ENCODE results near the gene HAND1.
"Not testable (repeated sequence)": the region's sequence is repeated elsewhere in the genome, so short reads cannot be mapped to it uniquely, and the experiment has no call there.

HAND1 gene

DNA sequence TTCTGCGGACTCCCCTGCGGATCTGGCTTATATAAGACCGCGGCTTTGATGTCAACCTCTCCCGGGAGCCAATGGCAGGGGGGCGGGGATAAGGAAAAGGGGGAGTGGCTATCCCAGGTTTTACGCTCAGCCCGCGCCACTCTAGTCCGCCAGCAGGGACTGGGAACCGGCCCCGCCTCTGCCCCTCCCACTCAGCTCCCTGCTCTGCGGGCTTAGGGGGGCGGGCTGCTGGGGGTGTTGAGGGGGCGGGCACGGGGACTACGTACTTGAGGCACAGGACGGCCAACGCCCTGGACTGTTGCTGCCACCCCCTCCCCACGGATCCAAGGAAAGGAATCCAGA is at the start of gene HAND1:
HAND1 (minus strand) TSS at position 4 of the 342 bp plus-strand sequence. CDS start 219 bp downstream, outside the sequence.
- in situ Hi-C loops (cut with HindIII; ENCODE audit: low sequenced_read_pairs), result loop anchor here (10.0 kb wide), 1 partner anchor 127 kb away; no protein-coding TSS in a partner anchor

DNA sequence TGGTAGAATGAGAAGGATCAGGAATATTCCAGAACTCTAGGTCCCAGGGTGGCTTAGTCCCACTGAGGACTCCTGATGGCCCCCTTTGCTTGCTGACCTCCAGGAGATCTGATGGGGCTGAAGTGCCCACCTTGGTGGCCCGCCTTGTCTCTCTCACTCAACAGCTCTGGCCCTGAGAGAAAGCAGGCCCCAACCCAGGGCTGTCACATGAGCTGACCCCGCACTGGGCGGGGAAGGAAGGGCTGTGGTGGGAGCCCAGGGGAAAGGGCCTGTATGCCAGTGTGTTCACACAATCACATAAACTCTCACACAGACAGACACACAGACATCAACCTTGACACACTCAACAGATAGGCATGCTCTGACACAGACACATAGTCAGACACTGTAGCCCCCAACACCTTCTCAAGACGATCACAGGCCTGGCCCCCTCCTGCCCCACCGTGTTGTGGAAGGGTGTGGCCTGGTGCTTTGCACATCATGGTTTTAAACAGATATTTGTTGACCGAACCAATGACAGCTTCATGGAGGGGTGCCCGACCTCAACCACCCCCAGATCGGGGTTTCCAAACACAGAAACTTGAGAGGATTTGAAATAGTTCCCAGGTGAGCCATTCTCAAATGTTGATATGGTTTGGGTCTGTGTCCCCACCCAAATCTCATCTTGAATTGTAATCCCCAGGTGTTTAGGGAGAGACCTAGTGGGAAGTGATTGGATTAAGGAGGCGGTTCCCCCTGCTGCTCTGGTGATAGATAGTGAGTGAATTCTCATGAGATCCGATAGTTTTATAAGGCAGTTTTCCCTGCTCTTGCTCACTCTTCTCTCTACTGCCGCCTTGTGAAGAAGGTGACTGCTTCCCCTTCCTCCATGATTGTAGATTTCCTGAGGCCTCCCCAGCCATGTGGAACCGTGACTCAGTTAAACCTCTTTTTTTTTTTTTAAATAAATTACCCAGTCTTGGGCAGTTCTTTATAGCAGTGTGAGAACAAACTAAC is 48.5 kb upstream of the HAND1 start:
- in situ Hi-C loops (cut with HindIII; ENCODE audit: low sequenced_read_pairs), result no loop called here

DNA sequence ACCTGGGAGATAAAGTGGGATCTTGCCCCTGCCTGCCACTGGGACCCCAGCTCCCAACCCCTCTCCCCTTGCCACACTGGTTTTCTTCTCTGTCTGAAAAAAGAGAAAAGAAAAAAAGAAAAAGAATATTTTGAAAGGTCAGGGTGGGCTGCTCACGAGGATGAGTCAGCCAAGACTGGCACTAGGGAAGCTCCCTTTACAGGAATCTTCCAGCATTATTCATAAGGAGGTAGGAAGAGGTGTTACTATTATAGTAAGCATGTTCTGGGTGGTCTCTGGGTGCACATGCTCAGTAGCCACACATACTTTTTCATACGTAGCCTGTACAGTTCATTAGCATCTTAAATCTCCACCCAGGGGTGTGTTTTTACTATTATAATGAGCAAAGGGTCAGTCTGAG is 46.8 kb upstream of the HAND1 start:
- in situ Hi-C loops (cut with HindIII; ENCODE audit: low sequenced_read_pairs), result no loop called here

DNA sequence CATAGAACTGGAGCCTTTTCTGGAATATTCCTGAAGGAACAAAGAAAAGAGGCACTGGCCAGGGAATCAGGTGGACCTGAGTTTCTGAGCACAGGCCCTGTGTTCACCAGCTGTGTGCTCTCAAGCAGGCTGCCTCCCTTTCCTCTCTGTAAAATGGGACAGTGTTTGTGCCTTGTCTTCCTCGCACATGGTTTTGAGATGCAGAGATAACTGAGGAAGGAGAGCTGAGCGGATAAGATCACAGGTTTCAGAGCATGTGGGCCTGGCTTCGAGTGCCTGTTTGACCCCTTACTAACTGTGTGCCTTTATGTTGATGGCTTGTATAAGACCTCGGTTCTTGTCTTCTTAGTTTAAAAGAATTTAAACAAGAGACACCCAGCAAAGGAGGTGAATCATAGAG is 46.2 kb upstream of the HAND1 start:
- in situ Hi-C loops (cut with HindIII; ENCODE audit: low sequenced_read_pairs), result no loop called here

GRCh38 chr5:154523709-154524108 is 45.7 kb upstream of the HAND1 start:
- in situ Hi-C loops (cut with HindIII; ENCODE audit: low sequenced_read_pairs), result no loop called here

DNA sequence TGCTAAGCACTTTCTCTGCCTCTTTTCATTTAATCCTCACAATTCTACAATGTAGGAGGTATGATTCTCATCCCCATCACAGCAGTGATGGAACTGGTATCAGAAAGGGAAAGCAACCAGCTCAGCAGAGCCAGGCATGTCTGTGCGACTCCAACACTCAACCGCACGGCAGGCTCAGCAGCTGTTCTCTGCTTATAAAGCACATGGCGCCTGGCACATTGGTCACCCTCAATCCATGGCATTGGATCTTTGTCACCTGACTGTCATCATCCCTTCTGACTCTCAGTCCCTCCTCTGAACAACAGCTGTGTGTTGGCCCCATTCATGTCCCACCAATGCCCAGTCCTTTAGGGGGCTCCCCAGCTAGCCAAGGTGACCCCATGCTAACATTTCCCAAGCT is 45.1 kb upstream of the HAND1 start:
- in situ Hi-C loops (cut with HindIII; ENCODE audit: low sequenced_read_pairs), result no loop called here

DNA sequence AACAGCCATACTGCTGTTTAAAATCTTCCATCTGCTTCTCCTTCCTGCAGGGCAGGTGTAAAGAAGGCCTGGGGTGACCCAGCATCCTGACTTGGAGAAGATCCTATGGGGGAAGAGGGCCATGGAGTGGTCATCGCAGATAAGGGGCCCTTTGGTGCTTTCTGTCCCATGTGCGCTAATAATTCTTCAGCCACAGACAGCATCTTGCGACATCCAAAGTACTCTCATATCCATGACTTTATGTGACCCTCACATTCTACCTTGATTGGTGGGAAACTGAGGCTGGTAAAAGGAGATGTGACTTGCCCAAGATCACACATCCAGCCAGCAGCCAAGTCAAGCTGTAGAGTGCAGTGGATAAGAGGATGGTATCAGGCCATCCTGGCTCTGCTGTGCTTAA is 44.3 kb upstream of the HAND1 start:
- in situ Hi-C loops (cut with HindIII; ENCODE audit: low sequenced_read_pairs), result no loop called here

- in situ Hi-C loops (cut with HindIII; ENCODE audit: low sequenced_read_pairs), result no loop called here
Measured at GRCh38 chr5:154521756-154522155, 43.7 kb upstream of the HAND1 start.

DNA sequence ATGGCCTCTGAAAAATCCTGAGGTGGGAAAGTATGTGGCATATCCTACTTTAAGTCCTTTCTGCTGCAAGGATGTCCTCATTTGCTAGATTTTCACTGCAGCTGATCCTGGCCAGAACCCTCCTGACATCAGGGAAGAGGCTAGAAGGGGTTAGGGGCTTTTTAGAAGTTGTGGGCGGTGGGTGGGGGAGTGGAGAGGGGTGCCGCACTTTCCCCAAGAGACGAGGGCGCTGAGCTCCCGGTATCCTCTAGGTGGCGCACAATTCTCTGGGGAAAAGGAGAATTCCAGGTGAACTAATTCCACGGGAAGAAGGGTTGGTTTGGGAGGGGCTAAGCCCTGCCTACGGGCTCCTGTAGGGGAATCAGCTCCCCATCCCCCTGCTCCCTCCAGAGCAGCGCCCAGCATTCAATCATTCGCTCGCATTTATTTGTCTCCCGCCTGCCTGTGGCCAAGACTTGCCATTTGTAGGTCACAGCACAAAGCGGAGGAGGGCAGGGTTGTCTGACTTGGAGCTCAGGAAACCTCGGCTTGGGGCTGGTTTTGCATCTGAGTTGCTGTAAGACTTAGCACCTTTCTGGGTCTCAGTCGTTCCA is 42.9 kb upstream of the HAND1 start:
- in situ Hi-C loops (cut with HindIII; ENCODE audit: low sequenced_read_pairs), result no loop called here

- in situ Hi-C loops (cut with HindIII; ENCODE audit: low sequenced_read_pairs), result no loop called here
Measured at GRCh38 chr5:154519359-154519758, 41.3 kb upstream of the HAND1 start.

DNA sequence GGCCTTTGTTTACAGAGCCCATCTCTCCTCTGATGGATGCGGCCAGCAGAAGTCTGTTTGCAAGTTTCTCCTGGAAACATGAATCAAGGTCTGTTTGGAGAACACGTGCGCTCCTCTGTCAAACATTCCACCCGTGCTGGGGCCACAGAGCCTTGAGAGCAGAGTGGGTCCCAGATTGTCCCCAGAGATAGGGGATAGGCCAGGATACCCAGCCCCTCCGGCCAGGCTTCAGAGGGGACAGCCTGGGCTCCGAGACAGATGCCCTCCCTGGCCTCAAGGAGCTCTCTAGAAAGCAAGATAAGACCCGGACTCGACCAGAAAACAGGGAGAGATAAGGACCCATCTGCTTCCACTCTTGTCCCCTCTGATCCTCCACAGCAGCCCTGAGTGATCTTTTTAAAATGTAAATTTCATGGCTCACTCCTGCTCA is 40.4 kb upstream of the HAND1 start:
- in situ Hi-C loops (cut with HindIII; ENCODE audit: low sequenced_read_pairs), result no loop called here

- in situ Hi-C loops (cut with HindIII; ENCODE audit: low sequenced_read_pairs), result no loop called here
Measured at GRCh38 chr5:154517810-154518437, 39.9 kb upstream of the HAND1 start.

DNA sequence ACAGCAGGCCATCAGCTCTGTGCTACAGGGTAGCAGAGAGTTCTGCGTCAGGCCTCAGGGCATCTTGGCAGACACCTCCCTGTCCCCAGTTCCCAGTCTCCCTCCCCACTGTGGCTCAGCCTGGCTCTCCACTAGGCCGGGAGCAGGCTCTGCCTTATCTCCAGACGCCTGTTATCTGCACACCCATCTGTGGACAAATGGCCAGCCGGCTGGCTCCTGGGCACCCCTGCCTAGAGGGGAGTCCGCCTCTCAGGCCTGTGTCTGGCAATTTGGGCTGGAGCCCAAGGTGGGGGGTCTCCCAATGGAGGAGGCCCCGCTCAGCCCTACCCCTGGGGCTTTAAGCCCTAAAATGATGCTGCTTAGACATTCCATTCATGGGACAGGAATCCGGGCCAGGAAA is 39.2 kb upstream of the HAND1 start:
- in situ Hi-C loops (cut with HindIII; ENCODE audit: low sequenced_read_pairs), result no loop called here

DNA sequence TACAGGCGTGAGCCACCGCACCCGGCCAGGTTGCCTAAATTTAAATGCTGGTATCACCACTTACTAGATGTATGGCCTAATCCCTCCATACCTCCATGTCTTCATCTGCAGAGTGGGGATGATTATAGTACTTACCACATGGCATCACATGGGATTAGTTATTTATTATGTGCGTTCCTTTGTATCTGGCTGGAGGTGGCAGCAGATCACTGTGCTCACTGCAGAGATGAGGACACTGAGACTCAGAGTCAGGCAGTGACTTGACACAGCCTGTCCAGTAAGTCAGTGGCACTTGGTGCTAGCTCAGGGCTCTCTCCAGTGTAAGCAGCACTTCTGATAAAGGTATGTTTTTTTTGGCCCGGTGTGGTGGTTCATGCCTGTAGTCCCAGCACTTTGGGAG is 38.4 kb upstream of the HAND1 start:
- in situ Hi-C loops (cut with HindIII; ENCODE audit: low sequenced_read_pairs), result no loop called here

- in situ Hi-C loops (cut with HindIII; ENCODE audit: low sequenced_read_pairs), result not testable (repeated sequence)
Measured at GRCh38 chr5:154515488-154515887, 37.5 kb upstream of the HAND1 start.

- in situ Hi-C loops (cut with HindIII; ENCODE audit: low sequenced_read_pairs), result no loop called here
Measured at GRCh38 chr5:154514331-154514730, 36.3 kb upstream of the HAND1 start.

GRCh38 chr5:154513669-154514084 is 35.6 kb upstream of the HAND1 start:
- in situ Hi-C loops (cut with HindIII; ENCODE audit: low sequenced_read_pairs), result no loop called here

DNA sequence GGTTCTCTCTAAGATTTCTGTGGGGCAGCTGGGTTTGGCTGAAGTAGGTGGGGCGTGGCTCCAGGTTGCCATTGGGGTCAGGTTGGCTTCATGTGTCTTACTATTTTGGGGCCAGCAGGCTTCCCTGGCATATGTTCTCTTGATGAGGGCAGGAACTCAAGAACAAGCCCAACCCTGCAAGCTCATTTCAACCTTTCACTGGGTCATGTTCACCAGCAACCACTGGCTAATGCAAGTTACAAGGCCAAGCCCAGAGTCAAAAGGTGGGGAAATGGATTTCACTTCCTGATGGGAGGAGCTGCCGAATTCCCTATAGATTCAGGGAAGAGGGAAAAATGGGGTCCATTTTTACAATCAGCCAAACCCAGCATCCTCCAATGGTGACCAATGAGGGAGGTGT is 34.0 kb upstream of the HAND1 start:
- in situ Hi-C loops (cut with HindIII; ENCODE audit: low sequenced_read_pairs), result no loop called here

GRCh38 chr5:154509784-154510555 is 31.9 kb upstream of the HAND1 start:
- in situ Hi-C loops (cut with HindIII; ENCODE audit: low sequenced_read_pairs), result no loop called here

- in situ Hi-C loops (cut with HindIII; ENCODE audit: low sequenced_read_pairs), result no loop called here
Measured at GRCh38 chr5:154508114-154508513, 30.1 kb upstream of the HAND1 start.

- in situ Hi-C loops (cut with HindIII; ENCODE audit: low sequenced_read_pairs), result no loop called here
Measured at GRCh38 chr5:154506716-154507080, 28.7 kb upstream of the HAND1 start.

All from DLD1 (cell line).